Gastroesophageal sphincter (tissue), 4 donors: Measurements from ENCODE around the gene ZNF529. TPM values are rescaled to one million over a fixed set of nuclear protein-coding genes. Genes with fewer than 3 reads are reported as not detected.

ENCODE experiments used
- ATAC-seq: fragments of 150-250 bp; one replicate; pipeline ENCODE4 v1.9.1; 2016; ENCODE audit warnings: mild to moderate bottlenecking, moderate library complexity
- H3K27ac ChIP-seq, 4 donors: fragments of 200-600 bp; sonication (generic) in 3 of 4; 1 replicate in 3 of 4; 2 replicates in 1 of 4; pipeline ENCODE4 v1.5.1; 2016 to 2019
- H3K27me3 ChIP-seq: fragments of 200-600 bp; sonication (generic); one replicate; pipeline ENCODE4 v1.5.1; 2019
- H3K36me3 ChIP-seq, 2 donors: fragments of 200-600 bp; sonication (generic); one replicate each; pipeline ENCODE4 v1.5.1; 2019; ENCODE audit warnings: control low read depth in 1 of 2
- H3K4me1 ChIP-seq, 3 donors: fragments of 200-600 bp; sonication (generic); 1 replicate in 2 of 3; 2 replicates in 1 of 3; pipeline ENCODE4 v1.5.1; 2016 to 2019; ENCODE audit warnings: control low read depth in 2 of 3
- H3K4me3 ChIP-seq, 2 donors: fragments of 200-600 bp; sonication (generic); one replicate each; pipeline ENCODE4 v1.5.1; 2019; ENCODE audit warnings: mild to moderate bottlenecking in 1 of 2, moderate library complexity in 1 of 2
- H3K9me3 ChIP-seq, 3 donors: fragments of 200-600 bp; sonication (generic); one replicate each; pipeline ENCODE4 v1.5.1; 2017 to 2019; ENCODE audit warnings: control low read depth in 2 of 3
- CTCF ChIP-seq, 4 experiments: fragments of 200-600 bp in 2 of 4; fragments of 450-650 bp in 2 of 4; sonication (generic) in 1 of 4; IDR thresholded peaks; one replicate each; pipeline ENCODE4 v1.5.1; 2017 to 2019; ENCODE audit warnings: antibody characterized with exemption in 4 of 4, mild to moderate bottlenecking in 2 of 4, moderate library complexity in 2 of 4
- EP300 ChIP-seq: sonication (generic); formaldehyde crosslinking; IDR thresholded peaks from one replicate; pipeline ENCODE4 v1.6.1; 2017; ENCODE audit warnings: antibody characterized with exemption, mild to moderate bottlenecking
- POLR2A ChIP-seq, 2 donors: fragments of 450-650 bp; IDR thresholded peaks; one replicate each; pipeline ENCODE4 v1.6.1; 2017; ENCODE audit warnings: antibody characterized with exemption in 2 of 2, mild to moderate bottlenecking in 2 of 2, moderate library complexity in 1 of 2
- POLR2AphosphoS5 ChIP-seq: sonication (generic); formaldehyde crosslinking; IDR thresholded peaks from one replicate; pipeline ENCODE4 v1.6.1; 2017; ENCODE audit warnings: antibody characterized with exemption
- WGBS, 2 donors: methylation state at CpG; one replicate each; pipeline ENCODE4 v1.1.5; 2018; ENCODE audit warnings: low coverage in 1 of 2; 5-methylcytosine and 5-hydroxymethylcytosine counted together
- total RNA-seq, 4 donors: library from RNA; depleted of rRNA; stranded (reverse); fragments of >200 nt; gene quantifications; one replicate each; pipeline ENCODE4 v1.1.0, GENCODE V29; 2016

ZNF529 gene
- total RNA-seq, 4 donors from 2014 or later: 13.2 to 25.2 (median 16.2) TPM

DNA sequence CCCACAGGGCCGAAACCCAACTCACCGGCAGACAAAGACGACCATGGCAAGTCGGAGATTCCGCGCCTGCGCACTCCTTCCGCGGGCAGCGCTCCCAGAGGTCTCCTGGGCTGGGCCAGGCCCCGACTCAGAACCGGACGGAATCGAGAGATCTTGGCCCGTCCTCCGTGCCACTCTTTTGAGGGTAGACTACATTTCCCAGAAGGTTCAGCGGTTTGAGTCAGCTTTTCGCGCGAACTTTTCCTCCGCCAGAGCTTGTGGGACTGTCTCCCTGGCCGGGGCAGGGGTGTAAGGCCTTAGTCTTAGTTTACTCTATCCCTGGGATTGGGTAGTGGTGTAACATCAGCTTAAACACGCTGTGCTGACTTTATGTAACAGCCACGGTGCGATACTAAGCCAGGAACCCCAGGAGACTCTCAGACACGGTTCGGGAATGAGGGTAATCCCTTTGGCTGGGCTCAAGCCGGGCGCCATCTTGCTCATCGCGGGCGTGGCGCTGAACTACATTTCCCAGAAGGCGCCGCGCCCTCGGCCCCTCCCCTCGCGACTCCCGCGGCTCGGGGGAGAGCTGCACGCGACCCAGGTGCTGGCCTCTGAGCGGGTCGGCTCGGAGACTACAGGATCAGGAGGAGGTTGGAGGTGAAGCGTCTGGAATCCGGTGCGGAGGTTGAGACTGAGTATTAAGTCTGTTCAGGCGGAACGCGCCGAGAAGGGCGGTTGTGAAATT lies 44.7 kb downstream of the ZNF529 start, which contains the start of gene ZNF260:
ZNF260 (minus strand) TSS at position 78 of the 727 bp plus-strand sequence. CDS start 13,033 bp downstream, outside the sequence.
- Histone ChIP-seq H3K27ac (peak within 1 kb of the TSS; percentile 51 to 93 (median 92)), H3K36me3 (peaks cover 0 to 40% of the 10 kb centered on the region in 2 donors), H3K27me3 (no peaks in the 10 kb centered on the region), H3K4me3 (peak within 1 kb of the TSS; percentile 56 to 66), H3K4me1 (peaks cover 0 to 24% (median 5%) of the 10 kb centered on the region in 3 donors), H3K9me3 (peaks cover 0 to 54% (median 0%) of the 10 kb centered on the region in 3 donors)
- TF ChIP-seq CTCF (IDR thresholded peaks at IDR 0.05) (peak in 1 of 4 experiments; percentile 24), POLR2AphosphoS5 (peak; percentile 52), POLR2A (IDR thresholded peaks at IDR 0.05) (peak in 1 of 2 donors; percentile 32), EP300 (no peak)
- 0 to 1% methylated on average over 15 to 29 of the region's 55 CpGs for WGBS, 2 donors
- ATAC-seq: peak; percentile 99

DNA sequence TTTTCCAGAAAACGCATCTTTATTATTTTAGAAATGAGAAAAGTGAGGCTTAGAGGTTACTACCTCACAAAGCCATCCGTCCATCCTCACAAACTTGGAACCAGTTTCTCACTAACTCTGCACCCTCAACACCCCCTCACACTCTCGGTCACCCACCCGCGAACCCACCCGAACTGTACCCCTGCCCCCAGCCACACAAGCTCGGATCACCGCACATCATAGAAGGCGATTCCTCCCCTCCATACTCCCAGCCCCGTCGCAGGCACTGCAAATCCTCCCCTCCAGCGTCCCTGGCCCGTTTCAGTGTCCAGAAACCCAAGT lies 45.3 kb downstream of the ZNF529 start:
- WGBS, 2 donors: 1 to 3% methylated on average over 6 to 9 of the region's 13 CpGs
- ATAC-seq: peak; percentile 1
- Histone ChIP-seq H3K4me3 (peak overlapping the region; percentile 56 to 66), H3K27ac (peak overlapping the region; percentile 51 to 93 (median 92)), H3K4me1 (peaks cover 0 to 24% (median 5%) of the 10 kb centered on the region in 3 donors), H3K27me3 (no peaks in the 10 kb centered on the region), H3K36me3 (peaks cover 0 to 41% of the 10 kb centered on the region in 2 donors), H3K9me3 (peaks cover 0 to 54% (median 0%) of the 10 kb centered on the region in 3 donors)
- TF ChIP-seq CTCF (IDR thresholded peaks at IDR 0.05): no peak
- TF ChIP-seq POLR2A (IDR thresholded peaks at IDR 0.05): no peak
- TF ChIP-seq EP300: no peak
- TF ChIP-seq POLR2AphosphoS5: no peak

GRCh38 chr19:36527341-36527740 lies 45.8 kb downstream of the ZNF529 start:
- TF ChIP-seq POLR2AphosphoS5 (no peak), EP300 (no peak), CTCF (IDR thresholded peaks at IDR 0.05) (no peak), POLR2A (IDR thresholded peaks at IDR 0.05) (no peak)
- H3K4me1 ChIP-seq: peaks cover 0 to 24% (median 5%) of the 10 kb centered on the region in 3 donors
- no peaks in the 10 kb centered on the region for H3K27me3 ChIP-seq
- peaks cover 0 to 54% (median 0%) of the 10 kb centered on the region in 3 donors for H3K9me3 ChIP-seq
- WGBS, 2 donors: 0 to 3% methylated on average over 5 of the region's 5 CpGs
- peaks cover 0 to 41% of the 10 kb centered on the region in 2 donors for H3K36me3 ChIP-seq
- peak overlapping the region; percentile 56 to 66 for H3K4me3 ChIP-seq
- peak overlapping the region; percentile 51 to 93 (median 92) for H3K27ac ChIP-seq
- ATAC-seq: no peak

DNA sequence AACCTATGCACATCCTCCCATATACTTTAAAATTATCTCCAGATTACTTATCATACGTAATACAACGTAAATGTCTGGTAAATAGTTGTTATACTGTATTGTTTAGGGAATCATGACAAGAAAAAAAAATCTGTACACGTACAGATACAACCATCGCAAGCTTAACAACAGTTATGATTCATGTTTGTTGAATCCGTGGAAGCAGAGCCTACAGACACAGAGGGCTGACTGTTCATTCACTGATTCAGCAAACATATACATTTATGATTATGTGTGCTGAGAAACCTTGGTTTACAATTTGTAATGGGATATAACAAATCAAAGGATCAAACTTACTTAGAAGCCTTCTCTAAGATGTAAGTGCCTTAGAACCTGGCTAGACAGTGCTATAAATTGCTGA lies 46.5 kb downstream of the ZNF529 start:
- Histone ChIP-seq H3K4me3 (no peak overlapping the region), H3K27me3 (no peaks in the 10 kb centered on the region), H3K36me3 (peaks cover 0 to 42% of the 10 kb centered on the region in 2 donors), H3K9me3 (peaks cover 0 to 55% (median 0%) of the 10 kb centered on the region in 3 donors), H3K27ac (no peak overlapping the region), H3K4me1 (peaks cover 0 to 24% (median 5%) of the 10 kb centered on the region in 3 donors)
- ATAC-seq: no peak
- 84 to 86% methylated on average over 5 of the region's 5 CpGs for WGBS, 2 donors
- TF ChIP-seq POLR2A (IDR thresholded peaks at IDR 0.05): no peak
- no peak for TF ChIP-seq EP300
- TF ChIP-seq POLR2AphosphoS5: no peak
- no peak for TF ChIP-seq CTCF (IDR thresholded peaks at IDR 0.05)
